H1 (cell line): ENCODE results near the gene WNK2. TPM values are rescaled to one million over a fixed set of nuclear protein-coding genes. Genes with fewer than 3 reads are reported as not detected.

Experiments used
- CEBPB ChIP-seq: IDR thresholded peaks from 2 replicates; pipeline ENCODE4 v1.6.1; 2012; ENCODE audit warnings: low read depth, low read length
- CREB1 ChIP-seq: IDR thresholded peaks from 2 replicates; pipeline ENCODE4 v1.6.1; 2012; ENCODE audit warnings: inconsistent platforms
- EZH2 ChIP-seq: fragments of 200-600 bp; sonication (generic); IDR thresholded peaks from 2 replicates; pipeline ENCODE4 v1.7.1; 2012; ENCODE audit warnings: low read depth, mild to moderate bottlenecking, moderate library complexity, low read length, inconsistent platforms; ENCODE audit not compliant: severe bottlenecking
- GABPA ChIP-seq: IDR thresholded peaks from 2 replicates; pipeline ENCODE4 v1.6.1; 2011; ENCODE audit warnings: mild to moderate bottlenecking, low read length, moderate library complexity, borderline replicate concordance; ENCODE audit not compliant: insufficient read depth
- HDAC6 ChIP-seq: IDR thresholded peaks from one replicate; pipeline ENCODE4 v1.7.1; 2012; ENCODE audit warnings: low read depth, mild to moderate bottlenecking, inconsistent platforms, low read length, moderate library complexity
- KDM4A ChIP-seq: IDR thresholded peaks from one replicate; pipeline ENCODE4 v1.7.1; 2012; ENCODE audit warnings: low read depth, mild to moderate bottlenecking, moderate library complexity, low read length, inconsistent platforms; ENCODE audit not compliant: severe bottlenecking
- MAFK ChIP-seq: IDR thresholded peaks from 2 replicates; pipeline ENCODE4 v1.6.1; 2012; ENCODE audit warnings: low read depth, mild to moderate bottlenecking, improper control_type of control experiment, low read length
- RFX5 ChIP-seq: IDR thresholded peaks from 2 replicates; pipeline ENCODE4 v1.6.1; 2011; ENCODE audit warnings: low read depth, low read length, improper control_type of control experiment, borderline replicate concordance
- SIRT6 ChIP-seq: IDR thresholded peaks from one replicate; pipeline ENCODE4 v1.7.1; 2012; ENCODE audit warnings: low read length, inconsistent platforms
- TAF7 ChIP-seq: optimal IDR thresholded peaks from 2 replicates; pipeline ENCODE3; 2011; ENCODE audit warnings: low read depth, mild to moderate bottlenecking, inconsistent platforms, low read length, moderate library complexity, borderline replicate concordance
- polyA plus RNA-seq, 7 experiments: library from polyadenylated mRNA; depleted of rRNA in 3 of 7; stranded (reverse) in 5 of 7; unstranded in 2 of 7; fragments of >200 nt in 5 of 7; fragments of 200-250 nt in 2 of 7; gene quantifications; 1 replicate in 5 of 7; 2 replicates in 1 of 7; 4 replicates in 1 of 7; pipeline versions ENCODE4 v1.2.1 to v1.2.3, GENCODE V29; 2011 to 2013; ENCODE audit warnings: missing spikeins in 2 of 7, mixed read lengths in 2 of 7
- total RNA-seq: library from RNA; stranded (reverse); fragmentation: NEBNext Ultra II Directional; extraction: Animal tissue kit (Norgen Biotek cat#: 25700); gene quantifications from 2 replicates; pipeline ENCODE4 v1.2.1, GENCODE V29; 2021

Gene WNK2
- total and polyA plus RNA-seq, 2 of the 8 experiments (the other 6 are each of a cell fraction or from before 2014, with no cell fraction given) = 12.0 to 87.2 TPM

- TF ChIP-seq SIRT6 = no peak
- TF ChIP-seq GABPA = no peak
- no peak for TF ChIP-seq KDM4A
- no peak for TF ChIP-seq RFX5
- no peak for TF ChIP-seq HDAC6
- TF ChIP-seq EZH2 = no peak
- TF ChIP-seq CEBPB = no peak
- TF ChIP-seq TAF7 = no peak
- TF ChIP-seq CREB1 = no peak
- no peak for TF ChIP-seq MAFK
Observed at GRCh38 chr9:93154293-93154903, 29.5 kb upstream of the WNK2 start (continued).
